Measurements from ENCODE around the gene CCDC57. TPM values are rescaled to one million over a fixed set of nuclear protein-coding genes. Genes with fewer than 3 reads are reported as not detected.
A peak's percentile ranks its signal among the peaks of the same experiment; 100 is the strongest.

Gene CCDC57
- total RNA-seq, 2 donors from 2014 or later: 5.1 to 7.4 TPM

- Histone ChIP-seq H3K36me3 (peaks cover 37% of the 10 kb centered on the region), H3K4me3 (peak overlapping the region; percentile 72 to 81), H3K9me3 (no peaks in the 10 kb centered on the region), H3K27ac (peak overlapping the region; percentile 90), H3K27me3 (no peaks in the 10 kb centered on the region), H3K4me1 (peaks cover 0 to 46% of the 10 kb centered on the region in 2 donors)
- DNase-seq (ENCODE audit: low spot score): no peak
- no peak for TF ChIP-seq CTCF (IDR thresholded peaks at IDR 0.05)
Measured at GRCh38 chr17:82097184-82097918, 115.3 kb downstream of the CCDC57 start.

GRCh38 chr17:82096709-82097183 lies 115.9 kb downstream of the CCDC57 start:
- DNase-seq (ENCODE audit: low spot score): no peak
- TF ChIP-seq CTCF (IDR thresholded peaks at IDR 0.05): no peak
- Histone ChIP-seq H3K36me3 (peaks cover 43% of the 10 kb centered on the region), H3K9me3 (no peaks in the 10 kb centered on the region), H3K4me1 (peaks cover 0 to 42% of the 10 kb centered on the region in 2 donors), H3K27me3 (no peaks in the 10 kb centered on the region), H3K27ac (peak overlapping the region in 1 of 2 donors; percentile 90), H3K4me3 (peak overlapping the region; percentile 72 to 81)

- Histone ChIP-seq H3K9me3 (no peaks in the 10 kb centered on the region), H3K4me3 (no peak overlapping the region), H3K36me3 (peaks cover 50% of the 10 kb centered on the region), H3K4me1 (peaks cover 0 to 35% of the 10 kb centered on the region in 2 donors), H3K27me3 (no peaks in the 10 kb centered on the region), H3K27ac (no peak overlapping the region)
- DNase-seq (ENCODE audit: low spot score): no peak
- no peak for TF ChIP-seq CTCF (IDR thresholded peaks at IDR 0.05)
Measured at GRCh38 chr17:82095777-82096708, 116.6 kb downstream of the CCDC57 start.

- Histone ChIP-seq H3K36me3 (peaks cover 59% of the 10 kb centered on the region), H3K9me3 (no peaks in the 10 kb centered on the region), H3K4me3 (no peak overlapping the region), H3K27me3 (no peaks in the 10 kb centered on the region), H3K27ac (no peak overlapping the region), H3K4me1 (peaks cover 0 to 27% of the 10 kb centered on the region in 2 donors)
- TF ChIP-seq CTCF (IDR thresholded peaks at IDR 0.05): no peak
- DNase-seq (ENCODE audit: low spot score): no peak
Measured at GRCh38 chr17:82094931-82095776, 117.5 kb downstream of the CCDC57 start.

- Histone ChIP-seq H3K4me3 (no peak overlapping the region), H3K27me3 (no peaks in the 10 kb centered on the region), H3K27ac (no peak overlapping the region), H3K36me3 (peaks cover 79% of the 10 kb centered on the region), H3K4me1 (peaks cover 0 to 13% of the 10 kb centered on the region in 2 donors), H3K9me3 (no peaks in the 10 kb centered on the region)
- DNase-seq (ENCODE audit: low spot score): no peak
- no peak for TF ChIP-seq CTCF (IDR thresholded peaks at IDR 0.05)
Measured at GRCh38 chr17:82092995-82093751, 119.5 kb downstream of the CCDC57 start.

Data from right atrium auricular region (tissue), 2 donors.